Psoas muscle (tissue), 8 donors: ENCODE measurements around the gene ZIC5. TPM values are rescaled to one million over a fixed set of nuclear protein-coding genes. Genes with fewer than 3 reads are reported as not detected.

Source experiments
- ATAC-seq, 4 donors: fragments of 200-7000 bp; cut with Tn5 transposase; one replicate each; pipeline ENCODE4 v1.9.1; 2020; ENCODE audit warnings: moderate library complexity in 3 of 4, mild to moderate bottlenecking in 2 of 4
- DNase-seq, 2 donors: peaks; one replicate each; pipeline ENCODE4 v3.0.0-alpha.2; 2020
- H3K27ac ChIP-seq: fragments of 200-600 bp; one replicate; pipeline ENCODE4 v1.8.0; 2022
- H3K27me3 ChIP-seq, 3 donors: fragments of 200-600 bp in 1 of 3; one replicate each; pipeline versions ENCODE4 v1.6.1 to v1.8.0; 2013 to 2022; ENCODE audit warnings: low read length in 2 of 3, mild to moderate bottlenecking in 2 of 3, moderate library complexity in 1 of 3; ENCODE audit not compliant: insufficient read depth in 3 of 3
- H3K36me3 ChIP-seq, 2 donors: fragments of 200-600 bp in 1 of 2; one replicate each; pipeline versions ENCODE4 v1.6.1 to v1.8.0; 2013 to 2022; ENCODE audit warnings: low read depth in 1 of 2, mild to moderate bottlenecking in 1 of 2, moderate library complexity in 1 of 2; ENCODE audit not compliant: insufficient read depth in 1 of 2
- H3K4me1 ChIP-seq: fragments of 200-600 bp; one replicate; pipeline ENCODE4 v1.8.0; 2022
- H3K4me3 ChIP-seq: fragments of 200-600 bp; one replicate; pipeline ENCODE4 v1.8.0; 2022; ENCODE audit warnings: mild to moderate bottlenecking
- H3K9me3 ChIP-seq: fragments of 200-600 bp; one replicate; pipeline ENCODE4 v1.8.0; 2022
- CTCF ChIP-seq: fragments of 200-600 bp; IDR thresholded peaks from one replicate; pipeline ENCODE4 v1.8.0; 2022; ENCODE audit warnings: antibody characterized with exemption
- WGBS, 3 donors: extraction: QIAGEN DNeasy Blood & Tissue Kit; methylation state at CpG; one replicate each; pipeline versions ENCODE4 v1.1.6 to v1.1.7; 2013; 5-methylcytosine and 5-hydroxymethylcytosine counted together
- intact Hi-C, 2 donors: fragments of 100-400 bp; cut with DNase I; formaldehyde crosslinking; loops; one replicate each; pipeline versions ENCODE4 v1.11.0 to v1.14.2; 2022
- polyA plus RNA-seq, 3 donors: library from polyadenylated mRNA; stranded (reverse); fragments of 200-250 nt; gene quantifications; one replicate each; pipeline ENCODE4 v1.2.3, GENCODE V29; 2013
- total RNA-seq, 4 donors: library from RNA; stranded (reverse); fragmentation: NEBNext Ultra II Directional in 2 of 4; extraction: Animal tissue kit (Norgen Biotek cat#: 25700) in 2 of 4; gene quantifications; one replicate each; pipeline versions ENCODE4 v1.2.1 to v1.2.4, GENCODE V29; 2021 to 2023
- donor health status: healthy with polysubstance abuse.
- donor health status: DM: no; HTN: no; CAD: no; lungs with moderate emphysema.
- donor health status: Bipolar disorder and iron deficiency.
- donor health status: healthy.
- donor health status: DM: yes; HTN: yes; CAD: no.
- donor health status: DM: no; HTN: no; CAD: no.
- donor health status: DM: no; HTN: no; CAD: no.
- donor health status: DM: yes; HTN: yes; CAD: no.

Gene ZIC5
- total and polyA plus RNA-seq, 7 donors, result not detected

GRCh38 chr13:99982036-99982730, 10.6 kb upstream of the ZIC5 start:
- DNase-seq, result no peak
- Histone ChIP-seq H3K36me3 (no peaks in the 10 kb centered on the region), H3K4me3 (peak overlapping the region; percentile 70), H3K27ac (no peak overlapping the region), H3K27me3 (peaks cover 0 to 98% (median 70%) of the 10 kb centered on the region in 3 donors), H3K9me3 (no peaks in the 10 kb centered on the region), H3K4me1 (peaks cover 11% of the 10 kb centered on the region)
- whole genome bisulfite sequencing, 3 donors, result 1% methylated on average over 82 to 98 of the region's 98 CpGs
- ATAC-seq, result peak in 1 of 4 donors; percentile 23
- TF ChIP-seq CTCF, result no peak
- intact Hi-C loops, result no loop called here

- H3K9me3 ChIP-seq, result no peaks in the 10 kb centered on the region
- no peak within 1 kb of the TSS for H3K27ac ChIP-seq
- peaks cover 11% of the 10 kb centered on the region for H3K4me1 ChIP-seq
- 0 to 1% (median 0%) methylated on average over 5 to 40 of the region's 41 CpGs for whole genome bisulfite sequencing, 3 donors
- DNase-seq (no peak), ATAC-seq (peak in 1 of 4 donors; percentile 2)
- intact Hi-C loops, result no loop called here
- H3K4me3 ChIP-seq, result peak within 1 kb of the TSS; percentile 70
- TF ChIP-seq CTCF, result no peak
- peaks cover 0 to 98% (median 67%) of the 10 kb centered on the region in 3 donors for H3K27me3 ChIP-seq
- no peaks in the 10 kb centered on the region for H3K36me3 ChIP-seq
These were observed 10.1 kb upstream of the ZIC5 start, which contains the start of gene ZIC2 for GRCh38 chr13:99981735-99982035. Gene ZIC2 (plus strand): TSS chr13:99981784. CDS start chr13:99982065, 281 bp downstream.

GRCh38 chr13:99980824-99981734, 9.5 kb upstream of the ZIC5 start:
- Histone ChIP-seq H3K4me1 (peaks cover 11% of the 10 kb centered on the region), H3K4me3 (peak overlapping the region; percentile 70), H3K9me3 (no peaks in the 10 kb centered on the region), H3K27me3 (peaks cover 0 to 98% (median 66%) of the 10 kb centered on the region in 3 donors), H3K27ac (no peak overlapping the region), H3K36me3 (no peaks in the 10 kb centered on the region)
- TF ChIP-seq CTCF, result no peak
- intact Hi-C loops, result no loop called here
- DNase-seq (no peak), ATAC-seq (peak in 3 of 4 donors; percentile 33 to 48 (median 44))
- 0 to 1% (median 0%) methylated on average over 65 to 107 of the region's 110 CpGs for WGBS, 3 donors

- Histone ChIP-seq H3K9me3 (no peaks in the 10 kb centered on the region), H3K27ac (no peak overlapping the region), H3K27me3 (peaks cover 0 to 99% (median 71%) of the 10 kb centered on the region in 3 donors), H3K4me3 (peak overlapping the region; percentile 70), H3K4me1 (peaks cover 11% of the 10 kb centered on the region), H3K36me3 (no peaks in the 10 kb centered on the region)
- WGBS, 3 donors, result 1% methylated on average over 39 to 76 of the region's 76 CpGs
- DNase-seq (peak; percentile 69 to 77), ATAC-seq (peak; percentile 82 to 93 (median 92))
- intact Hi-C loops, result no loop called here
- TF ChIP-seq CTCF, result no peak
These were observed 8.7 kb upstream of the ZIC5 start for GRCh38 chr13:99980201-99980823.
